GM19463 (cell line): ENCODE measurements around the gene PRSS27.

Experiments used
- ATAC-seq: cut with Tn5 transposase; IDR thresholded peaks from one replicate; pipeline ENCODE4 v1.9.1; 2021; ENCODE audit warnings: mild to moderate bottlenecking, moderate library complexity; ENCODE audit not compliant: unreplicated experiment

The PRSS27 gene

GRCh38 chr16:2720064-2720457 lies at the start of gene PRSS27:
Gene PRSS27 (minus strand): TSS chr16:2720224. CDS start chr16:2720160, 64 bp downstream.
- ATAC-seq = no peak

DNA sequence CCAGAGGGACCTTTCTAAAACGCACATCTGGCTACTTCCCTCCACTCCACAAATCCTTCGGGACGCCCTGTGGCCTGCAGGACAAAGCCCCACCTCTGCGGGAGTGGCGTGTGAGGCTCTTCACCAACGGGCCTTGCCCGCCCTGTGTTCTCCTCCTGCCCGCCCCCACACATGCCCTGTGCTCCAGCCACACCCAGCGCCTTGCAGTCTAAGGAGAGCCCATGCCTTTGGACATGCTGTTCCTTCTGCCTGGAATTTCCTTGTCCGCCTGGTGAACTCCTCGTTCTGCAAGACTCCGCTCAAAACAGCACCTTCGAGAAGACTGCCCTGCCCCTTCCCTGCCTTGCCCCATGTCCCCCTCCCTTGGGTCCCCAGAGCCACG lies 49.6 kb upstream of the PRSS27 start:
- no peak for ATAC-seq

GRCh38 chr16:2769100-2769529 lies 49.1 kb upstream of the PRSS27 start:
- no peak for ATAC-seq

DNA sequence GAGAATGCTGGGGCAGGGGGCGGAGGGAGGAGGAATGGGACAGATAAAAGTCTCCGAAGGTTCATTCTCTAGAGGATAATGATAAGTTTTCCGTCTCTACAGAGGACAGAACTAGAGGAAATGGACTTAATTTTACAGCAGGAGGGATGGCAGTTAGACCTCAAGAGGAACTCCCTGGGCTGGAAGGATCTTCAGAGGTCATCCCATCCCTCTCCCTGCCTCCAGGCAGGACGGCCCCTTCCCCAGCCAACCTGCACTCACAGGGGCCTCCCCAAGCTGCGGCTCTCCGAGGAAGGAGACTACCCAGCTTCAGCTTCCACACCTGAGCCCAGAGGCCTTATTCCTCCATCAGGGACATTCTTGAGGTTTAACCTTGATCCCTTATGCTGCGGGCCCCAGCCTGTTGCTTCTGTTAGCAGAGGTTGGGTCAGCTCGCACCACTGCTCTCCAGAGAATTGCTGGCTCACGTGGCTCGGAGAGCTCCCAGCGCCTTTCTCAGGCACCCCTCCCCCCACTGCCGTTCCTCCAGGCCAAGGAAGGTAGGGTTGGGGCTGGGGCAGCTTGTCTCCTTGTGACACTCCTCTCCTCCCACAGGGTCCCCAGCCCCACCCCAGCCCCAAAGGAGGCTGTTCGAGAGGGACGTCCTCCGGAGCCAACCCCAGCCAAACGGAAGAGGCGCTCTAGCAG lies 48.5 kb upstream of the PRSS27 start:
- no peak for ATAC-seq

- no peak for ATAC-seq
Observed at GRCh38 chr16:2767891-2768290, 47.9 kb upstream of the PRSS27 start.

DNA sequence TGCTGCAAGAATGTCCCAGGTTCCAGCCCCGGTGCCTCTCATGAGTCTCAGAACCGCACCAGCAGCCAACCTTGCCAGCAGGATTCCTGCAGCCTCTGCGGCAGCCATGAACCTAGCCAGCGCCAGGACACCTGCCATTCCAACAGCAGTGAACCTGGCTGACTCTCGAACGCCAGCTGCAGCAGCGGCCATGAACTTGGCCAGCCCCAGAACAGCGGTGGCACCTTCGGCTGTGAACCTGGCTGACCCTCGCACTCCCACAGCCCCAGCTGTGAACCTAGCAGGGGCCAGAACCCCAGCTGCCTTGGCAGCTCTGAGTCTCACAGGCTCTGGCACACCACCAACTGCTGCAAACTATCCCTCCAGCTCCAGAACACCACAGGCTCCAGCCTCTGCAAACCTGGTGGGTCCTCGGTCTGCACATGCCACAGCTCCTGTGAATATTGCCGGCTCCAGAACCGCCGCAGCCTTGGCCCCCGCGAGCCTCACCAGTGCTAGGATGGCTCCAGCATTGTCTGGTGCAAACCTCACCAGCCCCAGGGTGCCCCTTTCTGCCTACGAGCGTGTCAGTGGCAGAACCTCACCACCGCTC lies 47.2 kb upstream of the PRSS27 start:
- no peak for ATAC-seq

GRCh38 chr16:2766430-2767139 lies 46.6 kb upstream of the PRSS27 start:
- ATAC-seq = no peak

GRCh38 chr16:2765462-2766404 lies 45.7 kb upstream of the PRSS27 start:
- no peak for ATAC-seq

GRCh38 chr16:2764718-2765117 lies 44.7 kb upstream of the PRSS27 start:
- ATAC-seq = no peak

- ATAC-seq = no peak
Observed at GRCh38 chr16:2763173-2763572, 43.1 kb upstream of the PRSS27 start.

GRCh38 chr16:2762711-2763110 lies 42.7 kb upstream of the PRSS27 start:
- no peak for ATAC-seq

- ATAC-seq = no peak
Observed at GRCh38 chr16:2761886-2762583, 42.0 kb upstream of the PRSS27 start.

DNA sequence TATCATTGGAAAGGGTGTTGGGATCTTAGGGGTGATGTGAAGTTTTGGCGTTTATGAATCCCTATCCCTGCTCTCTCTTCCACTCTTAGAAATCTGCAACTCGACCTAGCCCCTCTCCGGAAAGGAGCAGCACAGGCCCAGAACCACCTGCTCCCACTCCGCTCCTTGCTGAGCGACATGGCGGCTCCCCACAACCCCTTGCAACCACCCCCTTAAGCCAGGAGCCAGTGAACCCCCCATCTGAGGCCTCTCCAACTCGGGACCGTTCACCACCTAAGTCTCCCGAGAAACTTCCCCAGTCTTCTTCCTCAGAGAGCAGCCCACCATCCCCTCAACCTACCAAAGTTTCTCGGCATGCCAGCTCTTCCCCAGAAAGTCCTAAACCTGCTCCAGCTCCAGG lies 41.4 kb upstream of the PRSS27 start:
- no peak for ATAC-seq

DNA sequence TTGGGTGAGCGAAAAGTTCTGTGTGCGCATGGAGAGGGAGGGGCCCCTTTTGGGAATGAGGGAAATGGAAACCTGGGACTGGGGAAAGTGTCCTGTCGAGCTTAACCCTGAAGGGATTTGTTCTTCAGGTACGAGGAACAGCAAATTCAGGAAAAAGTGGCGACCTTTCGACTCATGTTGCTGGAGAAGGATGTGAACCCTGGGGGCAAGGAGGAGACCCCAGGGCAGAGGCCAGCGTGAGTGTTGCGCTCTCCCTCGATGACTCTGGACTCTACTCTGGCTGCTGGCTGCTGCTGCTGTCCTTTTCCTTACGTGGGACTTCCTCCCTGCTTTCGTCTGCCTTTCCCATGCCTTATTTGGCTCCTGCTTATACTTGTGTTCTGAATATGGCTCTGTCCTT lies 37.3 kb upstream of the PRSS27 start:
- ATAC-seq = no peak

GRCh38 chr16:2756288-2757015 lies 36.4 kb upstream of the PRSS27 start:
- ATAC-seq = no peak

GRCh38 chr16:2755158-2755557 lies 35.1 kb upstream of the PRSS27 start:
- ATAC-seq = no peak

DNA sequence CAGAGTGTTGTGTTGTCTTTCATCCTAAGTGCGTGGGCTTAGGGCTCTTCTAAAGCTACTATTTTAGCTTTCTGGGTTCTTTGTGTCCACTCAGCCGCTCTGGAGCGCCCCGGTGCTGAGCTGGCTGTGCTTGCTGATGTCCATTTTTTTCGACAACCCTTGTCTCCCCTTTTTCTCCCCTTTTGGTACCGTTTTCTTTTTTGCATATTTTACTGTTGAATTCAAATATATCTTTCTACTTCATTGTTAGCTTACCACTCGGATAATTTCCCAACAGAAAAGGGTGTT lies 33.7 kb upstream of the PRSS27 start:
- no peak for ATAC-seq

DNA sequence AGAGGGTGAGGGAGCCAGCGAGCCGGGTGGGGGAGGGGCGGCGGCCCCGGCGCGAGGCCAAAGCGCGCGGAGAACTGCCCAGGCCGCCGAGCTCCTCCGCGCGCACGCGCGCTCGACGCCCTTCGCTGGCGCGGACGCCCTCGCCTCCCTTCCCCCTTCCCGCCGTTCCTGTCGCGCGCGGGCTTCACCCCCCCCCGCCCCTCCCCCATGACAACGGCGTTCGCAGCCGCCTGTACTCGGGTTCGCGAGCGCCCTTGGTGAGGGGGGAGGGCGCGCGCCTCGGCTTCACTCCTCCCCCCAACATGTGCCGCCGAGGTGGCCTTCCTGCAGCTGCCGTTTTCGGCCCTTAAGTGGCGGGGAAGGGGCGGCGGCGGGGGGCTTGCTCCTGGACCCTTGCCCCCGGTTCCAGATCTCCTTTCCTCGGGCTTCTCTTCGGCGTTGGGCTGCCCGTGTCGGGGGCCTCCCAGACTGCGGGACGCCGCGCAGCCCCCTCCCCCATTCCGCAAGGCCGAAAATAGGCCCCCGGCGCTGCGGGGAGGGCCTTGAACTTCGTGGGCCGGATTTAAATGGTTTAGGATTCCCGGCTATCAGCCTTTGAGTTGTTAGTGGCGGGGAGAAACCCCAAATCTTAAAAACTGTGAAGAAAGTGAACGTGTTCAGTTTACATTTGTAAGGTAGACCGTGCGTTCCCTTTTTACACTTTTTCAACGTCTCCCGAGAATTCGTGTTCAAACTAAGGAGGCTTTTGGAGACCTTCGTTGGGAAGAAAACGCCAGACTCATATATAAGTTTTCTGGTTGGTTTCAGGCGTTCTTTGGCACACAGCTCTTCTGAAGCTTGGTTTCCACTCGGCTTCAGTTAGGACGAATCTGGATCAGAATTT lies 33.1 kb upstream of the PRSS27 start:
- ATAC-seq = peak; percentile 32
